Measurements from ENCODE around the gene TLE4.

DNA sequence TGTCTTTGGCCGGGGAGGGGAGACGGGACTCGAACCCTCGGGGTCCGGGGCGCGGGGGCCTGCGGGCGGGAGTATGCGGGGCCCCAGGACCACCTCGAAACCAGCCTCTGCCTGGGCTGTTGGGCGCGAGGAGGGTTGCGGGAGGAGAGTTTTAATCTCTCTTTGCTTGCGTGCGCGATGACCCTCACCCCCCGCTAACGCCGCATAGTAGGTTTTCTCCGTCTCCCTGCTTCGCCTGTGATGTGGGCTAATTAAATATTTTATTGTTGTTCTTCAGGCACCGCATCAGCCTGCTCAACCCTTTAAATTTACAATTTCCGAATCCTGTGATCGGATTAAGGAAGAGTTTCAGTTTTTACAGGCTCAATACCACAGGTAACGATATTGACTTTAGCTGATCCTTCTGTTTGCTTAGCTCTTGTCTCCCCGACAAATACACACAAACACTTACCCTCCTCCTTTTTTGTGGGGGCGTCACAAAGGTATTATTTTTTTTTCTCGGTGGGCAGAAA lies 1.7 kb downstream of the TLE4 start:
- TF ChIP-seq, protein P1, sequence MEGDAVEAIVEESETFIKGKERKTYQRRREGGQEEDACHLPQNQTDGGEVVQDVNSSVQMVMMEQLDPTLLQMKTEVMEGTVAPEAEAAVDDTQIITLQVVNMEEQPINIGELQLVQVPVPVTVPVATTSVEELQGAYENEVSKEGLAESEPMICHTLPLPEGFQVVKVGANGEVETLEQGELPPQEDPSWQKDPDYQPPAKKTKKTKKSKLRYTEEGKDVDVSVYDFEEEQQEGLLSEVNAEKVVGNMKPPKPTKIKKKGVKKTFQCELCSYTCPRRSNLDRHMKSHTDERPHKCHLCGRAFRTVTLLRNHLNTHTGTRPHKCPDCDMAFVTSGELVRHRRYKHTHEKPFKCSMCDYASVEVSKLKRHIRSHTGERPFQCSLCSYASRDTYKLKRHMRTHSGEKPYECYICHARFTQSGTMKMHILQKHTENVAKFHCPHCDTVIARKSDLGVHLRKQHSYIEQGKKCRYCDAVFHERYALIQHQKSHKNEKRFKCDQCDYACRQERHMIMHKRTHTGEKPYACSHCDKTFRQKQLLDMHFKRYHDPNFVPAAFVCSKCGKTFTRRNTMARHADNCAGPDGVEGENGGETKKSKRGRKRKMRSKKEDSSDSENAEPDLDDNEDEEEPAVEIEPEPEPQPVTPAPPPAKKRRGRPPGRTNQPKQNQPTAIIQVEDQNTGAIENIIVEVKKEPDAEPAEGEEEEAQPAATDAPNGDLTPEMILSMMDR (IDR thresholded peaks at IDR 0.05; ENCODE audit: insufficient read depth, low read length), result no peak
- TF ChIP-seq POLR2AphosphoS5 (IDR thresholded peaks at IDR 0.05; ENCODE audit: low read depth), result no peak

All from HL-60 (cell line).